K562 (cell line): ENCODE results near the gene HOXB6. TPM values are rescaled to one million over a fixed set of nuclear protein-coding genes. Genes with fewer than 3 reads are reported as not detected.

ENCODE experiments used
- ATF7 ChIP-seq: fragments of 450-650 bp; IDR thresholded peaks from 2 replicates; pipeline ENCODE4 v1.7.1; 2014; ENCODE audit warnings: mild to moderate bottlenecking, moderate library complexity
- CREB1 ChIP-seq, 2 experiments: sonication (generic) in 1 of 2; formaldehyde crosslinking in 1 of 2; IDR thresholded peaks; 2 replicates each; pipeline versions ENCODE4 v1.6.1 to v1.8.0; 2012 to 2022; ENCODE audit warnings: inconsistent platforms in 1 of 2, mild to moderate bottlenecking in 1 of 2, missing genetic modification reagents in 1 of 2, moderate library complexity in 1 of 2
- CREM ChIP-seq: IDR thresholded peaks from 2 replicates; pipeline ENCODE4 v1.6.1; 2014; ENCODE audit warnings: antibody characterized with exemption, low read depth
- NR2F6 ChIP-seq: fragments of 450-650 bp; formaldehyde crosslinking; IDR thresholded peaks from 2 replicates; pipeline ENCODE4 v1.4.0; 2020; ENCODE audit warnings: mild to moderate bottlenecking
- NR4A1 ChIP-seq, 2 experiments: fragments of 250-450 bp in 1 of 2; fragments of 450-650 bp in 1 of 2; sonication (Bioruptor Pico) in 1 of 2; IDR thresholded peaks; 2 replicates each; pipeline versions ENCODE4 v1.4.0 to v1.6.1; 2016 to 2020; ENCODE audit warnings: mild to moderate bottlenecking in 2 of 2, missing compliant biosample characterization in 1 of 2, missing genetic modification characterization in 1 of 2, moderate library complexity in 1 of 2
- PHF8 ChIP-seq: fragments of 200-600 bp; sonication (generic); IDR thresholded peaks from 2 replicates; pipeline ENCODE4 v1.6.1; 2012; ENCODE audit warnings: mixed run types, mild to moderate bottlenecking, inconsistent platforms, low read length, moderate library complexity, borderline replicate concordance
- RAD21 ChIP-seq, 2 experiments: fragments of 250-450 bp in 1 of 2; fragments of 450-650 bp in 1 of 2; sonication (Bioruptor Pico) in 1 of 2; formaldehyde crosslinking in 1 of 2; IDR thresholded peaks in 1 of 2; conservative IDR thresholded peaks in 1 of 2; 2 replicates each; pipeline versions ENCODE4 v1.4.0 to v1.8.0; 2020 to 2022; ENCODE audit warnings: mild to moderate bottlenecking in 2 of 2, moderate library complexity in 1 of 2
- TFE3 ChIP-seq: fragments of 450-650 bp; formaldehyde crosslinking; IDR thresholded peaks from 2 replicates; pipeline ENCODE4 v1.4.0; 2020; ENCODE audit warnings: mild to moderate bottlenecking, mixed read lengths
- TOE1 ChIP-seq, 2 experiments: fragments of 450-650 bp in 1 of 2; sonication (generic) in 1 of 2; formaldehyde crosslinking in 1 of 2; IDR thresholded peaks; 2 replicates each; pipeline versions ENCODE4 v1.7.1 to v1.8.0; 2016 to 2022; ENCODE audit warnings: borderline replicate concordance in 2 of 2, mild to moderate bottlenecking in 2 of 2, antibody characterized with exemption in 1 of 2, inconsistent platforms in 1 of 2, low read depth in 1 of 2, missing genetic modification reagents in 1 of 2, moderate library complexity in 1 of 2
- TRIM28 ChIP-seq: fragments of 450-650 bp; IDR thresholded peaks from 2 replicates; pipeline ENCODE4 v1.6.1; 2017
- ZBTB11 ChIP-seq, 3 experiments: fragments of 200-800 bp in 1 of 3; fragments of 250-450 bp in 1 of 3; fragments of 450-650 bp in 1 of 3; sonication (Bioruptor Pico) in 1 of 3; sonication (Bioruptor generic) in 1 of 3; formaldehyde crosslinking in 1 of 3; IDR thresholded peaks; 2 replicates each; pipeline versions ENCODE4 v1.6.1 to v1.8.0; 2016 to 2022; ENCODE audit warnings: mild to moderate bottlenecking in 2 of 3, missing genetic modification characterization in 2 of 3, missing compliant biosample characterization in 1 of 3, moderate library complexity in 1 of 3
- ZNF609 ChIP-seq: sonication (generic); formaldehyde crosslinking; IDR thresholded peaks from 2 replicates; pipeline ENCODE4 v1.8.1; 2023; ENCODE audit warnings: missing genetic modification reagents, mild to moderate bottlenecking, borderline replicate concordance
- ZNF79 ChIP-seq: fragments of 250-450 bp; sonication (Bioruptor Pico); IDR thresholded peaks from 2 replicates; pipeline ENCODE4 v1.4.0; 2020; ENCODE audit warnings: low read depth, mild to moderate bottlenecking, moderate library complexity
- polyA plus RNA-seq, 8 experiments: library from polyadenylated mRNA; depleted of rRNA in 4 of 8; stranded (reverse) in 5 of 8; unstranded in 3 of 8; fragments of >200 nt; fragmentation: Nextera tagmentation in 2 of 8; fragmentation: Illumina TruSeq in 1 of 8; extraction: Ambion mirVana in 2 of 8; extraction: Trizol in 1 of 8; gene quantifications; 2 replicates each; pipeline versions ENCODE4 v1.2.1 to v1.2.3, GENCODE V29; 2011 to 2014; ENCODE audit warnings: inconsistent platforms in 1 of 8, missing spikeins in 1 of 8
- total RNA-seq, 7 experiments: library from RNA; depleted of rRNA in 6 of 7; stranded (reverse); fragments of >200 nt in 6 of 7; fragmentation: Illumina TruSeq in 2 of 7; extraction: Trizol in 2 of 7; gene quantifications; 2 replicates each; pipeline versions ENCODE4 v1.2.1 to v1.2.3, GENCODE V29; 2011 to 2021; ENCODE audit warnings: low replicate concordance in 1 of 7

Gene HOXB6
- total and polyA plus RNA-seq, 9 of the 15 experiments (the other 6 are each of a cell fraction or from before 2014, with no cell fraction given), result 1.2 to 14.8 (median 4.9) TPM

- TF ChIP-seq ZNF609 (CRISPR knock-in tag) (no peak), NR4A1 (CRISPR knock-in tag; IDR thresholded peaks at IDR 0.05) (no peak), NR4A1 (tag; IDR thresholded peaks at IDR 0.05) (no peak), ZNF79 (CRISPR knock-in tag) (peak; percentile 45; the same call in 1 of the 2 replicates), ZBTB11 (CRISPR knock-in tag; IDR thresholded peaks at IDR 0.05) (peak in 1 of 3 experiments; percentile 10; a peak in 1 of 6 replicates), TRIM28 (no peak), TFE3 (CRISPR knock-in tag) (no peak), RAD21 (CRISPR knock-in tag; conservative IDR thresholded peaks at IDR 0.05 in 1 of 2, IDR thresholded peaks at IDR 0.05 in 1 of 2) (0 out of 4 replicates have a peak, but pooled peaks of 1 of the 2 experiments have one; percentile 1), NR2F6 (CRISPR knock-in tag) (0 out of 2 replicates have a peak, but pooled peaks have one; percentile 19), ATF7 (no peak), PHF8 (peak; percentile 32; the same call in 1 of the 2 replicates), TOE1 (IDR thresholded peaks at IDR 0.05; ENCODE audit: borderline replicate concordance) (no peak), TOE1 (CRISPR knock-in tag; IDR thresholded peaks at IDR 0.05; ENCODE audit: borderline replicate concordance, low read depth) (no peak), CREM (0 out of 2 replicates have a peak, but pooled peaks have one; percentile 3), CREB1 (IDR thresholded peaks at IDR 0.05) (no peak), CREB1 (CRISPR knock-in tag; IDR thresholded peaks at IDR 0.05) (no peak)
These were observed 25.9 kb downstream of the HOXB6 start (continued) for GRCh38 chr17:48578616-48579470.
